ENCODE measurements around the gene TBRG4.

- TF ChIP-seq EZH2 (IDR thresholded peaks at IDR 0.05; ENCODE audit: borderline replicate concordance) (no peak), CTCF (IDR thresholded peaks at IDR 0.05; ENCODE audit: poor library complexity) (no peak)
These were observed 45.2 kb upstream of the TBRG4 start for GRCh38 chr7:45156516-45157272.

Data from hepatocyte (in vitro differentiated cells).